ENCODE results near the gene PIKFYVE.

PIKFYVE gene

DNA sequence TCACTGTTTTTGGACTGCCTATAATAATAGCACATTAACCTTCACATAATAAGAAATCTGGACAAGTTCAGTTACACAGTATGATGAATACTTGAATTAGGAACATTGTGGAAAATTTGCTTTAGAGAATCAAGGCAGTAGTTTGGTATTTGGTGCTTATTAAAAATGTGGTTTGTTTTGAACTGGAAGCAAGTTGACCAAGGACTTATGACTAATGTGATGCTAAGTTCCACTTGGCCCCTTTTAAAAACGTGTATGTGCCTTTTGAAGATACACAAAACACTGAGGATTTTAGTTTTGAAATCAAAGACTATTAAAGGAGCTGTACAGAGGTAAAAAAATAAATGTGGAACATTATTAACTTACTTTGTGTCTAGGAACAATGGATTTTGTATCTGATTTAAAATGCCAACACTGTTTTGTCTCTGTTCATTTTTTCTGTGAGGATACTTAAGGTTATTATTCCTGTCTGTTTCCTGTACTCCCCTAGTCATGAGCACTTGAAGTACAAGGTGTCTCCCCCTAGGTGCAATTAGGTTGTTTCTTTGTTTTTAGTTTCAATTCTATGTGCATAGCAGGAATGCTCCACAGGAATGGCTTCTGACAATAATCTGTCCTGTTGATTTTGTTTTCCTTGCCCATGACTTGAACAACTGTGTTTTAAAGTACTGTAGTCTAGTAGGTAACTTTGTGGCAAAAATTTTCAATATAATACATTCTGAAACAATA is 91.0 kb downstream of the PIKFYVE start:
- H3K36me3 ChIP-seq (ENCODE audit: low read length) = peaks cover 38% of the 10 kb centered on the region

DNA sequence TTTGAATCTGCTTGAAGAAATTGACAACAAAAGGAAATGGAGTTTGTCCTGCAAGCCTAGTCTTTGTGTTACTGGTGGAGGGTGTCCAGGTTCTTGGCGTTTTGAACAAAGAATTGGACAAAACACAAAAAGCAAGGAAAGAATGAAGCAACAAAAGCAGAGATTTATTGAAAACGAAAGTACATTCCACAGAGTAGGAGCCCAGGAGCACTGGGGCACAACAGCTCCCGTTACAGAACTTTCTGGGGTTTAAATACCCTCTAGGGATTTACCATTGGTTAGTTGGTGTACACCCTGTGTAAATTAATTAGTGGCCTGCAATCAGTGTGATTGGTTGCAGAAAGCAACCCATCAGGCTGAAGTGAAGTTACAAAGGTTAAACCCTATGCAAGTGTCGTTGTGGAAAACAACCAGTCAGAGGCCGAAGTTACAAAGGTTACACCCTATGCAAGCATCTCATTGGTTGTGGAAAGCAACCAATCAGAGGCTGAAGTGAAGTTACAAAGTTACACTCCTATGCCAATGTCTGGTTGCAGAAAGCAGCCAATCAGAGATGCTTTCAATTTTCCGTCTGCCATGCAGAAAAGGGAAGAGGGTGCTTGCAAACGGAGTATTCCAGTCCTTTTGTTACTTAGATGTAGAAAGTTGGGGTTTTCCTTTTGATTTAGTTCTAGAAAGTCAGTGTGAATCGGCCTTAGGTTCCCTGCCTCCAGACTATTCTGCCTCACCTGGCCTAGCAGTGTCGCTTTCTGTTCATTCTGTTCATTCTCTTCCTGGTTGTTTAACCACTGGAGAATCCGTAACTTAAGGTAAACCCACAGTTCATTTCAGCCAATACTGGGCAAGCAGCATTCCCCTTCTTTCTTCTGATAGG is 92.9 kb downstream of the PIKFYVE start:
- no peak overlapping the region for H3K4me2 ChIP-seq (ENCODE audit: low read depth, low read length, poor library complexity, severe bottlenecking)
- H4K20me1 ChIP-seq (ENCODE audit: low read depth, low read length) = no peaks in the 10 kb centered on the region
- no peaks in the 10 kb centered on the region for H3K79me2 ChIP-seq (ENCODE audit: insufficient read depth, low read length)
- no peak overlapping the region for H3K9ac ChIP-seq (ENCODE audit: low read length)
- H3K4me3 ChIP-seq (ENCODE audit: insufficient read depth, low read length, poor library complexity, severe bottlenecking) = no peak overlapping the region
- no peaks in the 10 kb centered on the region for H3K9me3 ChIP-seq (ENCODE audit: insufficient read depth, low read length)
- no peak for TF ChIP-seq EZH2phosphoT487 (conservative IDR thresholded peaks at IDR 0.05; ENCODE audit: low read length)
- TF ChIP-seq, protein P1, sequence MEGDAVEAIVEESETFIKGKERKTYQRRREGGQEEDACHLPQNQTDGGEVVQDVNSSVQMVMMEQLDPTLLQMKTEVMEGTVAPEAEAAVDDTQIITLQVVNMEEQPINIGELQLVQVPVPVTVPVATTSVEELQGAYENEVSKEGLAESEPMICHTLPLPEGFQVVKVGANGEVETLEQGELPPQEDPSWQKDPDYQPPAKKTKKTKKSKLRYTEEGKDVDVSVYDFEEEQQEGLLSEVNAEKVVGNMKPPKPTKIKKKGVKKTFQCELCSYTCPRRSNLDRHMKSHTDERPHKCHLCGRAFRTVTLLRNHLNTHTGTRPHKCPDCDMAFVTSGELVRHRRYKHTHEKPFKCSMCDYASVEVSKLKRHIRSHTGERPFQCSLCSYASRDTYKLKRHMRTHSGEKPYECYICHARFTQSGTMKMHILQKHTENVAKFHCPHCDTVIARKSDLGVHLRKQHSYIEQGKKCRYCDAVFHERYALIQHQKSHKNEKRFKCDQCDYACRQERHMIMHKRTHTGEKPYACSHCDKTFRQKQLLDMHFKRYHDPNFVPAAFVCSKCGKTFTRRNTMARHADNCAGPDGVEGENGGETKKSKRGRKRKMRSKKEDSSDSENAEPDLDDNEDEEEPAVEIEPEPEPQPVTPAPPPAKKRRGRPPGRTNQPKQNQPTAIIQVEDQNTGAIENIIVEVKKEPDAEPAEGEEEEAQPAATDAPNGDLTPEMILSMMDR (IDR thresholded peaks at IDR 0.05; ENCODE audit: insufficient read depth, low read length, poor library complexity, severe bottlenecking) = no peak
- no peak overlapping the region for H2AFZ ChIP-seq (ENCODE audit: low read depth, low read length, severe bottlenecking)
- no peaks in the 10 kb centered on the region for H3K9me2 ChIP-seq (replicated peaks; ENCODE audit: insufficient read depth, low read length)
- peaks cover 24% of the 10 kb centered on the region for H3K36me3 ChIP-seq (ENCODE audit: low read length)
- H3F3A ChIP-seq (ENCODE audit: insufficient read depth) = 0 out of 2 replicates have a peak, but pooled peaks cover 3% of the 10 kb centered on the region
- H3K27me3 ChIP-seq (ENCODE audit: low read length) = no peaks in the 10 kb centered on the region
- no peak overlapping the region for H3K27ac ChIP-seq (ENCODE audit: low read depth, low read length)

More for the DNA sequence above, 91.0 kb downstream of the PIKFYVE start:
- H3K4me3 ChIP-seq (ENCODE audit: insufficient read depth, low read length, poor library complexity, severe bottlenecking) = no peak overlapping the region
- no peak overlapping the region for H2AFZ ChIP-seq (ENCODE audit: low read depth, low read length, severe bottlenecking)
- H3K27ac ChIP-seq (ENCODE audit: low read depth, low read length) = no peak overlapping the region
- no peak overlapping the region for H3K9ac ChIP-seq (ENCODE audit: low read length)
- TF ChIP-seq, protein P1 (IDR thresholded peaks at IDR 0.05; ENCODE audit: insufficient read depth, low read length, poor library complexity, severe bottlenecking) = no peak
- no peak for TF ChIP-seq EZH2phosphoT487 (conservative IDR thresholded peaks at IDR 0.05; ENCODE audit: low read length)
- no peaks in the 10 kb centered on the region for H3K9me2 ChIP-seq (replicated peaks; ENCODE audit: insufficient read depth, low read length)
- H3K4me2 ChIP-seq (ENCODE audit: low read depth, low read length, poor library complexity, severe bottlenecking) = no peak overlapping the region
- H3K79me2 ChIP-seq (ENCODE audit: insufficient read depth, low read length) = no peaks in the 10 kb centered on the region
- no peaks in the 10 kb centered on the region for H4K20me1 ChIP-seq (ENCODE audit: low read depth, low read length)
- H3K27me3 ChIP-seq (ENCODE audit: low read length) = no peaks in the 10 kb centered on the region
- no peaks in the 10 kb centered on the region for H3K9me3 ChIP-seq (ENCODE audit: insufficient read depth, low read length)
- 0 out of 2 replicates have a peak, but pooled peaks cover 3% of the 10 kb centered on the region for H3F3A ChIP-seq (ENCODE audit: insufficient read depth)

DNA sequence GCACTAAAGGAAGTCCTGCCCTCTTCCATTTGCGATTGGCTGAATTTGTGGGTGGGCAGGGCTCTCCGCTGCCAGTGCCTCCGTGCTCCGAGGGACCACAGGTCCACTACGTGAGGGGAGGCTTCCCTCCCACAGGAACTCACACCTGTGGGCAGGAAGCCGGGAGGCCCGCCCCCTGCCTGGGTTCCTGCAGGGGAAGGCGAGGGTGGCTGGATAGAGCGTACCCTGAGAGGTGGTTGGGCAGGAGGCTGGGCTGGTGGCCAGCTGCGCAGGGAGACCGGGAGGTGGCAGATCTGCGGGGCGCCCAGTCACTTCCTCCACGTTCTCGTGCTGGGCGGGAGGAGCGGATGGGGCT is 93.6 kb downstream of the PIKFYVE start:
- H3K36me3 ChIP-seq (ENCODE audit: low read length) = peaks cover 19% of the 10 kb centered on the region
- no peak overlapping the region for H2AFZ ChIP-seq (ENCODE audit: low read depth, low read length, severe bottlenecking)
- no peaks in the 10 kb centered on the region for H3K27me3 ChIP-seq (ENCODE audit: low read length)
- H3K9me3 ChIP-seq (ENCODE audit: insufficient read depth, low read length) = no peaks in the 10 kb centered on the region
- no peak overlapping the region for H3K4me2 ChIP-seq (ENCODE audit: low read depth, low read length, poor library complexity, severe bottlenecking)
- H3F3A ChIP-seq (ENCODE audit: insufficient read depth) = 0 out of 2 replicates have a peak, but pooled peaks cover 3% of the 10 kb centered on the region
- TF ChIP-seq EZH2phosphoT487 (conservative IDR thresholded peaks at IDR 0.05; ENCODE audit: low read length) = no peak
- TF ChIP-seq, protein P1 (IDR thresholded peaks at IDR 0.05; ENCODE audit: insufficient read depth, low read length, poor library complexity, severe bottlenecking) = no peak
- H3K4me3 ChIP-seq (ENCODE audit: insufficient read depth, low read length, poor library complexity, severe bottlenecking) = no peak overlapping the region
- H3K79me2 ChIP-seq (ENCODE audit: insufficient read depth, low read length) = no peaks in the 10 kb centered on the region
- H3K9me2 ChIP-seq (replicated peaks; ENCODE audit: insufficient read depth, low read length) = no peaks in the 10 kb centered on the region
- H3K9ac ChIP-seq (ENCODE audit: low read length) = no peak overlapping the region
- no peak overlapping the region for H3K27ac ChIP-seq (ENCODE audit: low read depth, low read length)
- no peaks in the 10 kb centered on the region for H4K20me1 ChIP-seq (ENCODE audit: low read depth, low read length)
